CD14-positive monocyte (primary cell): ENCODE results near the gene RIPPLY3. TPM values are rescaled to one million over a fixed set of nuclear protein-coding genes. Genes with fewer than 3 reads are reported as not detected.
"Not testable (repeated sequence)": the region's sequence is repeated elsewhere in the genome, so short reads cannot be mapped to it uniquely, and the experiment has no call there.

Experiments
- DNase-seq, 3 donors: peaks; one replicate each; pipeline ENCODE4 v3.0.0-alpha.2; 2011 to 2022
- H2AFZ ChIP-seq: 2 replicates; pipeline ENCODE4 v1.6.0; 2012; ENCODE audit warnings: mild to moderate bottlenecking, low read depth, low read length, inconsistent platforms; ENCODE audit not compliant: insufficient read depth, poor library complexity, severe bottlenecking
- H3K27ac ChIP-seq, 2 donors: 1 replicate in 1 of 2; 2 replicates in 1 of 2; pipeline ENCODE4 v1.5.1; 2012 to 2013; ENCODE audit warnings: low read length in 2 of 2, control low read depth in 1 of 2, inconsistent platforms in 1 of 2, low read depth in 1 of 2, mild to moderate bottlenecking in 1 of 2
- H3K27me3 ChIP-seq, 2 donors: one replicate each; pipeline versions ENCODE4 v1.6.0 to v1.6.1; 2011 to 2013; ENCODE audit warnings: low read length in 2 of 2; ENCODE audit not compliant: control insufficient read depth in 2 of 2, insufficient read depth in 2 of 2
- H3K36me3 ChIP-seq, 2 donors: replicated peaks in 1 of 2; 1 replicate in 1 of 2; 2 replicates in 1 of 2; pipeline versions ENCODE4 v1.5.1 to v1.6.1; 2012 to 2013; ENCODE audit warnings: low read length in 2 of 2, control low read depth in 1 of 2, inconsistent platforms in 1 of 2, mild to moderate bottlenecking in 1 of 2; ENCODE audit not compliant: insufficient read depth in 2 of 2, control insufficient read depth in 1 of 2
- H3K4me1 ChIP-seq, 2 donors: 1 replicate in 1 of 2; 2 replicates in 1 of 2; pipeline versions ENCODE4 v1.5.1 to v1.6.1; 2012 to 2013; ENCODE audit warnings: low read length in 2 of 2, control low read depth in 1 of 2, inconsistent platforms in 1 of 2, mild to moderate bottlenecking in 1 of 2, moderate library complexity in 1 of 2; ENCODE audit not compliant: insufficient read depth in 2 of 2, control insufficient read depth in 1 of 2
- H3K4me2 ChIP-seq: replicated peaks from 2 replicates; pipeline ENCODE3; 2012; ENCODE audit warnings: low read length, moderate library complexity, mild to moderate bottlenecking; ENCODE audit not compliant: poor library complexity, severe bottlenecking; ENCODE audit errors: extremely low read depth
- H3K4me3 ChIP-seq, 3 experiments: fragments of 200-600 bp in 1 of 3; sonication (generic) in 1 of 3; replicated peaks in 1 of 3; 1 replicate in 2 of 3; 2 replicates in 1 of 3; pipeline ENCODE4 v1.5.1; 2011 to 2013; ENCODE audit warnings: low read length in 3 of 3, mild to moderate bottlenecking in 3 of 3, control low read depth in 2 of 3, low read depth in 2 of 3, inconsistent platforms in 1 of 3, moderate library complexity in 1 of 3
- H3K79me2 ChIP-seq: 2 replicates; pipeline ENCODE4 v1.6.0; 2012; ENCODE audit warnings: mild to moderate bottlenecking, control low read depth, inconsistent platforms, low read length, moderate library complexity; ENCODE audit not compliant: insufficient read depth
- H3K9ac ChIP-seq: 2 replicates; pipeline ENCODE4 v1.6.0; 2017; ENCODE audit warnings: low read length, mild to moderate bottlenecking; ENCODE audit not compliant: insufficient read depth, poor library complexity, severe bottlenecking
- H3K9me3 ChIP-seq, 2 donors: replicated peaks in 1 of 2; 1 replicate in 1 of 2; 2 replicates in 1 of 2; pipeline versions ENCODE4 v1.5.1 to v1.6.1; 2012 to 2013; ENCODE audit warnings: low read length in 2 of 2, control low read depth in 1 of 2; ENCODE audit not compliant: control insufficient read depth in 1 of 2, insufficient read depth in 1 of 2
- H4K20me1 ChIP-seq: 2 replicates; pipeline ENCODE4 v1.6.0; 2012; ENCODE audit warnings: mild to moderate bottlenecking, low read length, control low read depth, moderate library complexity; ENCODE audit not compliant: insufficient read depth
- H3K27ac Mint-ChIP-seq, 7 donors: one replicate each; pipeline ENCODE4 v1.8.0; 2020; ENCODE audit warnings: mild to moderate bottlenecking in 7 of 7, mixed read lengths in 7 of 7, moderate library complexity in 6 of 7, inconsistent platforms in 2 of 7
- H3K27me3 Mint-ChIP-seq, 3 donors: one replicate each; pipeline ENCODE4 v1.8.0; 2021 to 2022; ENCODE audit warnings: low read depth in 3 of 3, mild to moderate bottlenecking in 3 of 3, mixed read lengths in 3 of 3, moderate library complexity in 3 of 3, inconsistent platforms in 1 of 3
- H3K36me3 Mint-ChIP-seq, 2 donors: one replicate each; pipeline ENCODE4 v1.8.0; 2020; ENCODE audit warnings: mixed read lengths in 2 of 2, inconsistent platforms in 1 of 2, mild to moderate bottlenecking in 1 of 2
- H3K4me1 Mint-ChIP-seq: one replicate; pipeline ENCODE4 v1.8.0; 2020; ENCODE audit warnings: mild to moderate bottlenecking, mixed read lengths
- H3K4me3 Mint-ChIP-seq, 2 donors: one replicate each; pipeline ENCODE4 v1.8.0; 2020; ENCODE audit warnings: mild to moderate bottlenecking in 2 of 2, mixed read lengths in 2 of 2, moderate library complexity in 1 of 2
- H3K9me3 Mint-ChIP-seq, 7 donors: one replicate each; pipeline ENCODE4 v1.8.0; 2020 to 2022; ENCODE audit warnings: mixed read lengths in 7 of 7, mild to moderate bottlenecking in 6 of 7, moderate library complexity in 6 of 7, inconsistent platforms in 2 of 7
- CTCF ChIP-seq: fragments of 200-600 bp; IDR thresholded peaks from one replicate; pipeline ENCODE4 v1.8.0; 2022; ENCODE audit warnings: antibody characterized with exemption, mild to moderate bottlenecking
- WGBS: methylation state at CpG from one replicate; pipeline ENCODE4 v1.1.5; 2013; ENCODE audit warnings: missing lambda C conversion rate; ENCODE audit not compliant: insufficient coverage; 5-methylcytosine and 5-hydroxymethylcytosine counted together
- intact Hi-C, 2 donors: fragments of 100-400 bp; cut with micrococcal nuclease; formaldehyde crosslinking; loops; one replicate each; pipeline versions ENCODE4 v1.15.0 to v1.15.1; 2023
- polyA plus RNA-seq, 3 donors: library from polyadenylated mRNA; depleted of rRNA in 1 of 3; unstranded in 2 of 3; stranded (reverse) in 1 of 3; fragments of 300-500 nt in 2 of 3; fragments of >200 nt in 1 of 3; fragmentation: Illumina TruSeq in 2 of 3; gene quantifications; 1 replicate in 2 of 3; 2 replicates in 1 of 3; pipeline ENCODE4 v1.2.3, GENCODE V29; 2012 to 2021

The RIPPLY3 gene
- polyA plus RNA-seq, 3 donors = not detected

GRCh38 chr21:36988536-36988935 is 18.0 kb upstream of the RIPPLY3 start:
- Mint-ChIP-seq H3K27me3 (peaks cover 3 to 23% (median 10%) of the 10 kb centered on the region in 3 donors), H3K27ac (peak overlapping the region in 1 of 7 donors; percentile 69), H3K4me3 (no peak overlapping the region), H3K4me1 (peaks cover 3% of the 10 kb centered on the region), H3K9me3 (peaks cover 2 to 16% (median 10%) of the 10 kb centered on the region in 7 donors), H3K36me3 (no peaks in the 10 kb centered on the region)
- WGBS = 100% methylated on average over 2 of the region's 4 CpGs
- no peak overlapping the region for H3K27ac ChIP-seq
- H2AFZ ChIP-seq = no peak overlapping the region
- intact Hi-C loops = no loop called here
- H3K4me3 ChIP-seq = no peak overlapping the region
- peaks cover 4 to 14% of the 10 kb centered on the region in 2 donors for H3K4me1 ChIP-seq
- no peak overlapping the region for H3K4me2 ChIP-seq
- H4K20me1 ChIP-seq = no peaks in the 10 kb centered on the region
- H3K79me2 ChIP-seq = no peaks in the 10 kb centered on the region
- H3K36me3 ChIP-seq = no peaks in the 10 kb centered on the region
- H3K9me3 ChIP-seq = peaks cover 0 to 9% of the 10 kb centered on the region in 2 donors
- H3K27me3 ChIP-seq = peaks cover 0 to 8% of the 10 kb centered on the region in 2 donors
- DNase-seq = no peak
- TF ChIP-seq CTCF = no peak
- no peak overlapping the region for H3K9ac ChIP-seq

- H3K27ac Mint-ChIP-seq = peak overlapping the region in 6 of 7 donors; percentile 33 to 85 (median 78)
- H3K36me3 Mint-ChIP-seq, H3K9me3 ChIP-seq, H3K79me2 ChIP-seq, intact Hi-C loops, H3K4me1 Mint-ChIP-seq, H4K20me1 ChIP-seq, H3K36me3 ChIP-seq, DNase-seq: not testable (repeated sequence)
- peak overlapping the region; percentile 67 to 79 for H3K4me3 Mint-ChIP-seq
- H3K4me1 ChIP-seq = peaks cover 4 to 14% of the 10 kb centered on the region in 2 donors
- H3K9ac ChIP-seq = peak overlapping the region; percentile 65
- H3K27ac ChIP-seq = peak overlapping the region; percentile 49 to 73
- WGBS = 56% methylated on average over 12 of the region's 22 CpGs
- H3K4me3 ChIP-seq = peak overlapping the region; percentile 5 to 68 (median 27)
- peaks cover 5 to 26% (median 15%) of the 10 kb centered on the region in 3 donors for H3K27me3 Mint-ChIP-seq
- H2AFZ ChIP-seq = peak overlapping the region; percentile 78
- H3K9me3 Mint-ChIP-seq = peaks cover 4 to 19% (median 12%) of the 10 kb centered on the region in 7 donors
- peak overlapping the region; percentile 77 for H3K4me2 ChIP-seq
- peaks cover 0 to 15% of the 10 kb centered on the region in 2 donors for H3K27me3 ChIP-seq
Measured at GRCh38 chr21:36989199-36989698, 17.3 kb upstream of the RIPPLY3 start.
